ENCODE results near the gene RGS7.
"Not testable (repeated sequence)": the region's sequence is repeated elsewhere in the genome, so short reads cannot be mapped to it uniquely, and the experiment has no call there.

Gene RGS7

DNA sequence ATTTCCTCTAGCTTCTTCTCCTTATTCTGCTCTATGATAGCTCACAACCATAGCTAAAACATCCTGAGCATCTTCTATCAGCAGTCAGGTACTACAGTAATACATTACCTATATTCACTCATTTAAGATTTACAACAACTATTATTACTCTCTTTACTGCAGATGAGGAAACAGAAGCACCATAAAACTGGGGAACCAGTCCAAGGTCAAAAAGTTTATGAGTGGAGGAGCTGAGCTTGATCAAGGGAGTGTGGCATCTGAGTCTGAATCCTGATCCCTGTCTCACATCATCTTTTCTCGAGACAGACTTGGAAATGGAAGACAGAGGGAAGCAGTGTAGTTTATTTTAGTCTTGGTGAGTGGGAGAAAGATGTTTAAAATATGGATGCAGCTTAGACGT is 288.6 kb downstream of the RGS7 start:
- DNase-seq: no peak

DNA sequence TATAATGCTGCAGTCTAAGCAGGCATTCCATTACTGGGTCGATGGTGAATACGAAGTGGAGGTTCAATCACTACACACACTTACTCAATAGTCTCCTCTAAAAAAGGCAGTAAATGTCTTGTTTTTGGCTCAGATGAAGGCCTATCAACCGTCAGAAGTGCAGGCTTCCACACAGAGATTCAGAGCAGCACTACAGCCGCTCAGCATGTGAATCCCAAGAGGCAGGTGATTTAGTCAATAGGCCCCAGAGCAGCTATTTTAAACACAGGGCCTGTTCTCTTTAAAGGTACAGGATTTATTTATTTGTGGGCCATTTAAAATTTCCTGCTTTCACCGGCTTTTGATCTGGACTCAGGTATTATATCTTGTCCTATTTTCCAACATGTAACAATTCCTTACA is 293.7 kb downstream of the RGS7 start:
- DNase-seq: no peak

DNA sequence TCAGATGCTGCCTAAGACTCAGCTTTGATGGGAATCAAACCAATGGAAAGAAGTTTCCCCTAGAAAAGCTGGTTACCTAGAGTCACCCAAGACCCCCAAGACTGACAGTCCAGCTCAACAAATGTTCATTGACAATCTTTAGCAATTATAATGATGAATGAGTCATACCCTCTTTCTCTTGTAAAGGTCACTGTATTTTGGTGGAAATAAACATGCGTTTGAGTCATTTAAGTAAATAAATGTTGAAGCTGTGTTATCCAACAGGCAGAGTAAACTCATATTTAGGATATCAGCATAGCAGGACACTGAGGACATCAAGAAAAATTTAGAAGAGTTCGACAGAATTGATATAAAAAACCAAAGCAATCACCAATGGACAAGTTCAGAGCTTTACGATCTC is 295.9 kb downstream of the RGS7 start:
- no peak for DNase-seq

DNA sequence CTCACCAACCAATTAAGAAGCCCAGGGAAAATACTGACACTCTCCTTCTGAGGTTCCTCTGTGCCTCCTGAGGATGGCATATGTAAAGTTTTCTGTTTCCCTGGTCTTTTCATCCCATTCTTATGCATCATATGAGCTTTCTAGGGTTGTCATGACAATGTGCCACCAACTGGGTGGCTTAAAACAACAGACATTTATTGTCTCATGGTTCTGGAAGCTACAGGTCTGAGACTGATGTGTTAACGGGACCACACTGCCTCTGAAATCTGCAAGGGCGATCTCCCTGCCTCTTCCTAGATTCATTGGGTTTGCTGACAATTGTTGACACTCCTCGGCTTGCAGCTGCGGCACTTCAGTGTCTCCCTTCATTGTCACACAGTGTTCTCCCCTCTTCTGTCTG is 308.4 kb downstream of the RGS7 start:
- DNase-seq: no peak

DNA sequence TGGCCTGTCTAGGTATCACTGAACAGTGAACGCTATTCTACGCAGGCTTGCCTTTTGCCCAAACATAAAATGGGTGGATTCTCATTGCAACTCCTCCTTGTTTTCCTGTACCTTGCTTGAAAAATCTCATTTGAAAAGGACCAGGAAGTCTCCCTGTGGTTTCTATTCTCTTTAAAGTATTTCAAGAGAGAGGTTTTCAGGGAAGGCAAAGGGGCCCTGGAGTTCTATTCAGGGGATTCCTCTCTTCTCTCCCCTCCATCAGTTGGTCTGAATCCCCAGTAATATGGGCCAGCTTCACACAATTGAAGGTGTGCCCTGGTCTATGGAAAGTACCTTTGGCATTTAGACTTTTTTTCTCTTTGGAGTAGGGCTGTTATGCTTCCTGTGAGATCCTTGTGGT is 311.3 kb downstream of the RGS7 start:
- DNase-seq: no peak

DNA sequence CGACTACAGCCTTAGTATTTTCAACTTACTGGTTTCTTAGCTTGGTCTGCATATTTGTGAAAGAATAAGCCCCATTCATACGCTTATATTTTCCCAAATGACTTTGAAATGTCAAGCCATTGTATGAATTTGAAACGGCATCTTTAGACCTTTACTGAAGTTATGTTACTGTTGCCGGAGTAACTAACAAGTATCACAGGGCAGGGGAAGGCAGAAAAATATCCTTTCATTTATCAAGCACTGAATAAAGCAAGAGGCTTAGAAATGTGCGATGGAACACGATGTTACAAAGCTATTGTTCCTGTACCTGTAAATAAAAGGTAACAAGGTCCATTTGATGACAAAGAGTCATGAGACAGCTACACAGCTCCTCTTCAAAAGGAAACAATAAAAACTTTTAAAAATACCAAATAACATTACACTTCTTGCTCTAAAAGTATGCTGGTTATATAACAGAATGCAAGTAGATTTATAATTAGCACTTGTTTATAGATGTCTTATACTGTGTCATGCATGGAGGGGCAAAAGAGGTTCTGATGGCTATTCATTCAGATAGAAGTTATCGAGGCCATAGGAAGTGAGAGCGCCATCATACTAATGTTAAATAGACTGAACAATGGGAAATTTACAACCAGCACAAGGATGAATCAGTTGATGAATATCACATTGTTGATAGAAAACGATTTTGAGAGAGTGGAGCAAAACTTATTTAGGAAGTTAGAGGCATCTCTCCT is 322.6 kb downstream of the RGS7 start:
- DNase-seq: no peak

DNA sequence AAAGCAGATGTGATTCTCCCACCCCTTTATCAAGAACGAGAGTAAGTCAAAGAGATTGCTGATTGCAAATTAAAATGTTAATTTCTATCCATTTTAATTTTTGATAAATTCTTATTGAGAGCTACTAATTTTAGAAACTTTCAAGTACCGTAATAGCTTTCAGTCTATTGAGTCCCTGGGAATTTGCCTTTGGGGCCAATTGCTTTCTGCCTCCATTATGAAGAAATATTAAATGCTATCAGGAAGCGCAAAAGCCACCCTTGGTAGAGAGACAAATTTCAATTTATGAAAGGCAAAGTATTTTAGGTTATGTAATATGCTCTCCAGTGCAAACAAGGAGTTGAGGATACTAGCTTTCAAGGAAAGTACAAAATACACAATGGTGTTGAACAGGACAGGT is 332.2 kb downstream of the RGS7 start:
- DNase-seq: no peak

DNA sequence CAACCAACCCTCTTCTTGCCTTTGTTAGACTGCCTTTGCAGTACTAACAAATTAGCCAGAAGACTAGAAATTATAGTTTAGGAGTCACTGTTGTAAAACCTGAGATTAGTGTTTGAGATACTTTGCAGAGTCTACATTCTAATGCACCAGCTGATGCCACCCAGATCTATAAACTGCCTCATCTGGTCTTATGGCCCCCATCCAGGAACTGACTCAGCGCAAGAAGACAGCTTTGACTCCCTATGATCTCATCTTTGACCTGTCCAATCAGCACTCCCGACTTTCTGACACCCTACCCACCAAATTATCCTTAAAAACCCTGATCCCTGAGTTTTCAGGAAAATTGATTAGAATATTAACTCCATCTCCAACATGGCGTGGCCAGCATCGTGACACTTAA is 334.6 kb downstream of the RGS7 start:
- no peak for DNase-seq

DNA sequence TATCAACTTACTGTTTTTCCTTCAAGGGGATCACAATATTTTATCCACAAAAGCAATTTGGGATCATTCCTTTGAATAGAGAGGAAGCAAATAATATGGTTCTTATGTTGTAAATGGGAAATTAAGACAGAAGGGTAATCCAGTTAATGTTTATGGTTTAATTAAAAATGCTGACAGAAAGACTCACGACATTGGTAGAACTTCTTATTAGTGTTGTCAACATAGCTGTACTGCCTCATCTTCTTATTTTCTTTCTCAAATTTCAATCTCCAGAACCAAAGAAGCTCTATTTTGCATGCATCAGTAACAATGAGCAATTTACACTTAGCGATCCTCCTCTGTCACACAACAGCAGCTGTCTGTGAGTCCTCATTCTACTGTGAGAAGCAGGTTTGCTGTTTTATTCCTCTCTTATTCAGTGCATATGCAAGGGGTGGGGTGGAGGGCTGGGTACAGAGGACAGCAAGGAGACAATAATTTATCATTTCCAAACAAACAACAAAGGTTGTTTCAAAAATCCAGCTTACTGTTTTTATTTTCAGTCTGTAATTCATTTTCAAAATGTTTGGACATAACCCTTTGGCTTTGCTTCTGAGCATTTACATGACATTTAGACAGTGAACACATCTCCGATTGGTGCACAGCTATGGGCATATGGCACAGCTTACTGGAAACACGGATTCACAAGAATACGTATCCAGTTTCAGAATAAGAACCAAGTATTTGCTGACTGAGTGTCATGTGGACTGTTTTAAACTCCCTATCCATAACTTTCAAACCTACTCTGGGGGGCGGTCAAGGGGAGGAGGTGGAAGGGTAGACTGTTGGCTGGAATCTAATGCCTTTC is 335.9 kb downstream of the RGS7 start:
- DNase-seq: no peak

DNA sequence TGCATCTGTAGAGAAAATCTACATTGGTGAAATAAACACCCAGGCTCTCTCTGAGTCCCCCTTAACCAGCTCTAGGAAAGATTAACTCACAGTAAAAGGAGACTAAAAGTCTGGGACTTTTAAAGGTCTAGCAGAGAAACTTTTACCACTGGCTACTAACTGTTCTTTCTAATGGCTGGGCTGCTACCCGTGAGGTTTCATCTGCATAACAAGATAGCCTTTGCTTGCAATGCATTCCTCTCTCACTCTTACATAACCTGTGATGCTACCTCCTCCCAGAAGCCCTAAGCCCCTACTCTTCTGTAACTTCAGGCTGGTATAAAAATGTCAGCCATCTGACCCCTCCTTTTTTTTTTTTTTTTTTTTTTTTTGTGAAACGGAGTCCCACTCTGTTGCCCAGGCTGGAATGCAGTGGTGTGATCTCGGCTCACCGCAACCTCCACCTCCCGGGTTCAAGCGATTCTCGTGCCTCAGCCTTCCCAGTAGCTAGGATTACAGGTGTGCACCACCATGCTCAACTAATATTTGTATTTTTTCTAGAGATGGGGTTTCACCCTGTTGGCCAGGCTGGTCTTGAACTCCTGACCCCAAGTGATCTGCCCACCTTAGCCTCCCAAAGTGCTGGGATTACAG is 344.2 kb downstream of the RGS7 start:
- no peak for DNase-seq

DNA sequence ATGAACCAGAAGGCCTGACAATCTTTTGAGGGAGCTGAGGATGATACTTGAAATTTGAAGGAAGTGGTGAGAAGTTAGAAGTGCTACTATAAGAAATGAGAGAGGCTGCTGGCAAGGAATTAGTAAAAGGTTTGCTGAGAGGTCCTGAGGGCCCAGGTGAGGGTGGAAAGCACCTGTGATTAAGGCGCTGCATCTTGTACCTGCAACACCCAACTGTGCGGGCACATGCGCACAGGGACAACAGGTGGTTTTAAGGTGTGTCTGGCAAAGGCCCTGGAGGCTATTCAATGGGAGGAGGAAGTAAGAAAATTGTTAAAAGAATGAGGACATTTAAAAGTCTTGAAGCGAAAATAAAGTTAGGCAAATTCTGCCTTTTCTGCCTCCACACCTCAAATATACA is 349.3 kb downstream of the RGS7 start:
- no peak for DNase-seq

DNA sequence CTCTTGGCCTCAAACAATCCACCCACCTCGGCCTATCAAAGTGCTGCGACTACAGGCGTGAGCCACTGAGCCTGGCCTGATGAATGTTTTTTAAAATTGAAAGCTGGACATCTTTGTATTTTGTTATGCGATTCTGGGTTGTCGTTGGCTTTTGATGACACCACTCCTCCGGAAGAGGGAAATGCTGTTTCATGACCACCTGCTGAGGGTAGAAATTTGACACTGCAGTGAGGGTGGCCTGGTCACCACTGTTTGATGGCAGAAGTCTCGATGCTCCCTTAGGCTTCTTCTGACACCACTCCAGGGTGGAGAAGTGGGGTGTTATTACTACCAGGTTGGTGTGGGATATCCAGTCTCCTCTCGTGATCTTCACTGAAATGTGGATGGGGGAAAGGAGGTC is 357.2 kb downstream of the RGS7 start:
- no peak for DNase-seq

DNA sequence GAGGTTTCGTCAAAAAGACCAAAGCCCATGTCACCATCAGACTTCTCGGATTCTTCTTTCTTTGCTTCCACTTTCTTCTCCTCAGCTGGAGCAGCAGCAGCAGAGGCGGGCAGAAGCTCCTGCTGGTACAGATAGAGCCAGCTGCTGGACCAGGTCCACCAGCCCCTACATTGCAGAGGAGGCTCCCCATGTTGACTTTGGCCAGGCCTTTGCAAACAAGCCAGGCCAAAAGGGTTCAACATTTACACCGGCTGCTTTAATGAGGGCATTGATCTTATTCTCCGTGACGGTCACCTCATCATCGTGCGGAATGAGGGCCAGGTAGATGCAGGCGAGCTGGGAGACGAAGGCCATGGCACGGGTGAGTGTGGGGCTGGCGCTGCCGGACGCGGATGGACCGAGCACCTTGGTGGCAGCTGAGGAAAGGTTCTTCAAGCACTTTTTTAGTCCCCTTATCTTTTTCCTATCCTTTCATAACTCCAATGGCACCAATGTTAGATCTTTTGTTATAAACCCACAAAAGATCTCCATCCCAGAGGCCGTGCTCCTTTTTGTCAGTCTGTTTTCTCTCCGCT is 358.5 kb downstream of the RGS7 start:
- DNase-seq: no peak

DNA sequence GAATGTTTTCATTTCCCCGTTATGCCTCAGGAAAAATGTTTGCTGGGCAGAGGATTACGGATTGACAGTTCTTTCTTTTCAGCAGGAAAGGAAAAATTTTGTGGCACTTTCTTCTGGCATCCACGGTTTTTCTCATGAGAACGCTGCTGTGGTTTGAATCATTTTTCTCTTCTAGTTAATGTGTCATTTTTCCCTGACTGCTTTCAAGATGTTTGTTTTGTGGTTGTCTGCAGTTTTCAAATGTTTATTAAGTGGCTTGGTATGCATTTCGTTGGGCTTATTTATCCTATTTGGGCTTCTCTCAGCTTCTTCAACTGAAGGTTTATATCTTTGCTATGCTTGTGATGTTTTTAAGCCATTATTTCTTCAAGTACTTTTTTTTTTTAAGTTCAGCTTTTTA is 359.0 kb downstream of the RGS7 start:
- peak; percentile 52 for DNase-seq

DNA sequence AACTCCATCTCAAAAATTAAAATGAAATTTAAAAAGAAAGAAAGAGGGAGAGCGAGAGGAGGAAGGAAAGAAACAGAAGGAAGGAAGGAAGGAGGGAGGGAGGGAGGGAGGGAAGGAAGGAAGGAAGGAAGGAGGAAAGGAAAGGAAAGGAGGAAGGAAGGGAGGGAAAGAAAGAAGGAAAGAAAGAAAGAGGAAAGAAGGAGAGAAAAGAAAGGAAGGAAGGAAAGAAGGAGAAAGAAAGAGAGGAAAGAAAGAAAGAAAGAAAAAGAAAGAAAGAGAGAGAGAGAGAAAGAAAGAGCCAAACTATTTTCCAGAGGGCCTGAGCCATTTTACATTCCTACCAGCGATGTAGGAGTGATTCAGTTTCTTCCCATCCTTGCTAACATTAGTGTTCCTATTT is 364.0 kb downstream of the RGS7 start:
- no peak for DNase-seq

DNA sequence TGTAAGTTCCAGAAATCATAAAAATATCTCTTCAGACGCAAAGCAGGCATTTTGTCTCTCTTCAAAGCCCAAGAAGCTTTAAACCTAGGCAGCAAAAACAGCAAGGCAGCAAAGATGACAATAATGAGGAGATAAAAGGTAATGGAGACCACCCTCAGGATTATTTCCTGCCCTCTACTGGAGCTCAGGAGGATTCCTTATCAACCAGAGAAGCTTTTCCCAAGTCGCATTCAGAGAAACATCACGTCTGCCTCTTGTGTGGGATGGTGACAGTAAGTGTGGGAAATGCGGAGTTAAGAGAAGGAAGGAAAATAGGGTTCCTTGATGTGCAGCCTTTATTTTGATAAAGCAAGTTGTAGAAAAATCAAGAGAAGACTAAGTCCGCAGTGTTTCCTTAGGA is 365.8 kb downstream of the RGS7 start:
- DNase-seq: no peak

DNA sequence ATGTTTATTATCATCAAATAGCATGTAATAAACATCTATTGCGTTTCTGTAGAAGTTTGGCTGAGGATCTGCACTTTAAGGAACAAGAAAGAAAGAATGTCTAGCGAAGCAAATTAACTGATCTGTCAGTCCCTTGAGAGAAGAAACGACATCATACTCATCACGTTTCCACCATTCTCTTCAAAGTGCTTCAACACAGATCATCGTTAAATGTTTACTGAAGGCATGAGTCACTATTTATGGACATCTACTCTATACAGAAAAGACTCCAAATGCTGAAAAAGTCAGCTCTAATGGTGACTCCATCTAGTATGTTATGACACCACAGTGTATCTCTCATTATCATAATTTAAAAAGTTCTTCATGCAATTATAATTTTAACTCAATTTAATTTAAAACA is 369.1 kb downstream of the RGS7 start:
- DNase-seq: no peak

DNA sequence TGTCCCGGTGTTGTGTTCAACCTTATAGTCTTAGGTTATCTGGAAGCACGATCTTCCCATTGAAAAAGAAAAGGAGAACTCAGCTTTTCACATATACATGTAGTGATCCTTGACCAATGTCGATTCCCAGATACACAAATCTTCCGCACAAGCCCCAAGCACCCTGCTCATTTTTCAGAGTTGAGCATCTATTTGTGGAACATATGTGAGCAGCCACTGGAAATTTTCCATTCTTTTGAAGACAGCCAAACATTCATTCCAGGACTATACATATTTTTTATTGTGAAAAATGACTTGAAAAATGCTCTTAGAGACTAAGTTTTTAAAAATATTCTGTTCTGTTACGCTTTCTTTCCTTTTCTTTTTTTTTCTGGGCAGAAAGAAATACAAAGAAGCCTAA is 371.9 kb downstream of the RGS7 start:
- no peak for DNase-seq

DNA sequence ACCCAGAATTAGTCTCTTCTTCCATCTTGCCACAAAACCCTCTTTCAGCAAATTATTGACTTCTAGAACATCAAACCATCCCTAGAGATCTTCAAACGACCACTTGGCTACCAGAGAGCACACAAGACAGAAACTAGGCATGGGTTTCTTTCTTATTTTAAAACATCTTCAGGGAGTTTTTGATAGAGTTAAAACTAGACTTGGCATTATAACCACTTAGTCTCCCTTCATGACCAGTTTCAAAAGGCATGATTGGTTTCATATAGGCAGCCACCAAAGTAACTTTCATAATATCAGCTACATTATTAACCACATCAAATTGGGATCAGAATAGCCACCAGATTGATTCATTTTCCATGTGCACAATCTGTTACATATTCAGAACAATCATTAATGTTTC is 376.7 kb downstream of the RGS7 start:
- DNase-seq: no peak

DNA sequence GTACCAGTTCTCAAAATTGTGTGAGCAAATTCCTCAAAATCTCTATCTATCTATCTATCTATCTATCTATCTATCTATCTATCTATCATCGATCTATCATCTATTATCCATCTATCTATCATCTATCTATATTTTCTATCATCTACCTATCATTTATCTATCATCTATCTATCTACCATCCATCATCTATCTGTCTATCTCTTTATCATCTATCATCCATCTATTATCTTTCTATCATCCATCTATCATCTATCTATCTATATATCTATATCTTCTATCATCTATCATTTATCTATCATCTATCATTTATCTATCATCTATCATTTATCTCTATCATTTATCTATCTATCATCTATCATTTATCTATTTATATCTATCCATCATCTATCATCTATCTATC is 380.3 kb downstream of the RGS7 start:
- no peak for DNase-seq

DNA sequence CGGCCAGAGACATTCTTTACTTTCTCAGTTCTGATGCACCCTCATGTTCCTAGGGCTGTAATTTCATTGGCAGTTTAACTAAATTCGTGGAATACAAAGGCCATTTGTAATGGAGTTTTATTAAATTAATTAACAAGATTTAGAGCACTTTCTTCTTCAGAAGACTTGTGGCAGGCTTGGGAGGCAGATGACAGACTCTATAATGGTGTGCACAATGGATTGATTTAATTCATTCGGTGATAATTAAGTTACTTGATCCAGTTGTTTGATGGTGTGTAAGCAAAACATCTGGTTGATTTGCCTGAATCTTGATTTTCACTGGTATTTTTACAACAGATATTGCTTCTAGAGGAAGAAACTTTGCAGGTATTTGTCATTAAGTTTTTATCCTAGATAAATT is 383.1 kb downstream of the RGS7 start:
- DNase-seq: no peak

DNA sequence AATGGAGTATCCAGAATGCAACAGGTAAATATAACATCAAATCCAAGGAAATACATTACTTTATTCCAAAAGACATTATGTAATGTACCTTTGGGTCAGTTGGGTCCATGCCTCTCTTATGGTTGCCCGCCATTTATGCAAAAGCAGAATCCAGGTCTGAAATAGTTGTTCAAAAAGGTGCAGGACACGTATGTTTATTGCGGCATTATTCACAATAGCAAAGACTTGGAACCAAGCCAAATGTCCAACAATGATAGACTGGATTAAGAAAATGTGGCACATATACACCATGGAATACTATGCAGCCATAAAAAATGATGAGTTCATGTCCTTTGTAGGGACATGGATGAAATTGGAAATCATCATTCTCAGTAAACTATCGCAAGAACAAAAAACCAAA is 384.9 kb downstream of the RGS7 start:
- DNase-seq: not testable (repeated sequence)

DNA sequence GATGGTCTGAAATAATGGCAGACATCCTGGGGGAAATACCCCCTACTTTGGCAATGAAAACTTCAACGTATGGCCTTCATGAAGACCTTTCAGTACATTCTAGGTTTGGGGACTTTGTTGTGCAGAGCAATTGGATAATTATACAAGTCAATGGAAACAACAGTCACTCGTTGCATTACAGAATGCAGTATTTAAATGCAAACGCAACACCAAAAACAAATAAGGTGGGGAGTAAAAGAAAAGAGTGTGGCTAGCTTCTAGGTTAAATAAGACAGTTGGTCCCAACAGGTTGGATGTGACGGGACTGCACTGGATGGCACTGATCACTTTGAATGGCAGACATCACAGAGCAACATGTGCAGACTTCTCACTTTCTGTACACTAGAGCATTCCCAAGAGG is 386.8 kb downstream of the RGS7 start:
- no peak for DNase-seq

DNA sequence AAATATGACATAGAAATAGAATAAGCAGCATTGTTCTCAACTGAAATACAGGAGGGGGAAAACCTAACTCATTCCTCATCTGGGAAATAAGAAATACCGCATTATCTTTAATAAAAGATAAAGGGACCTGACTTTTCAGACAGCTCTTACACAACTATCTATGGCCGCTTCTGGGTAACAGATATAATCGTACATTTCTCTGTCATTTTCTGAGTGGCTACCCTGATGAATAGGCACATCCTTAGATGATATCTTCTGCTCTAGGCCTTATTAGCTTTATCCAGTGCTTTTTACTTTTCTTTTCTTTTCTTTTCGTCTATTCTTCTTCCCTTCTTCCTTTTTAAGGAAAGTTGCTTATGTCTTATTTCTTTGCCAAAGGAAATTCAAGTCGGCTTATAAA is 388.1 kb downstream of the RGS7 start:
- DNase-seq: no peak

Measured in kidney glomerular epithelial cell (primary cell).